ENCODE data around the gene IL12A.

Gene IL12A

DNA sequence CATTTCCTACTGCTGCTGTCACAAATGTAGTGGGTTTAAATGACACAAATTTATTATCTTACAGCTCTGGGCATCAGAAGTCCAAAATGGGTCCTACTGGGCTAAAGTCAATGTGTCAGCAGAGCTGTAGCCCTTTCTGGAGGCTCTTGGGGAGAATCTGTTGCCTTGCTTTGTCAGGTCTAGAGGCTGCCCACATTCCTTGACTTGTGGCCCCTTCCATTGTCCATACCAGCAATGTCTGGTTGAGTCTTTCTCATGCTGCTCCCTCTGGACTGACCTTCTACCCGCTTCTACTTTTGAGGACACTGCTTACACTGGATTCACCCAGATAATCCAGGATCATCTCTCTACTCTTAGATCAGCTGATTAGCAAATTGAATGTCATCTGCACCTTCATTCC is 3.0 kb downstream of the IL12A start:
- DNase-seq: no peak

DNA sequence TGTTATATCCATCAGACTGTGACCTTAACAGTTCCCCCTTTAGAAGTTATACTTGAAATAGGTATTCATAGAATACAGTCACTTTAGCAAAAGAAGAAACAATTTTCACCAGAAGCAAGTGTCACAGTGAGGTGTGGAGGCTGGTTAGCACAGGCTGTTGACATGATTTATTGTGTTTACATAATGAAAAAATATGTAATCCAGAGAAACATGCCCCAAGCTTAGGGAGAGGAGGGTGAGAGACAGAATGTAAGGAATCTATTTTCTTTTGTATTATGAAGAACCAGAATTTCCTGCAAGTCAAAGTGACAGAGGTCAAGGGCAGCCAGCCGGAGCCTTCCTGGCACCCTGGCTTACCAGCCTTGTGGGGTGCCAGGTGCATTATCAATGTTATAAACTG is 4.0 kb downstream of the IL12A start:
- DNase-seq: no peak

DNA sequence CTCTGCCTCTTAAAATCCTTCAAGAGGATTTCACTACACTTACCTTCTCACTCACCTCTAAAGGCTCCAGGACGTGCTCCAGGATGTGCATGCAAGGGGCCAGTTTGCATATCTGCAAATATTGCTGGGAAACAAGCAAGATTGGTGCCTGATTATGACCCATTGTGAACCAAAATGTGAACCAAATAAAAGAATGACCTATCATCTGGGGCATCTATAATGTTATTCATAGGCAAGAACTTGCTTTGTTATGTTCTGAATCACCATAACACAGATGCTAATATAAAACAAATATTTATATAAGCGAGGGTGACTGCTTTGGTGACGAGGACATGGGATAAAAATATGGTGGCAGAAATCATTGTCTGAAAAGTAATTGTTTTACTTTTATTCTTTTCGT is 5.5 kb downstream of the IL12A start:
- no peak for DNase-seq

DNA sequence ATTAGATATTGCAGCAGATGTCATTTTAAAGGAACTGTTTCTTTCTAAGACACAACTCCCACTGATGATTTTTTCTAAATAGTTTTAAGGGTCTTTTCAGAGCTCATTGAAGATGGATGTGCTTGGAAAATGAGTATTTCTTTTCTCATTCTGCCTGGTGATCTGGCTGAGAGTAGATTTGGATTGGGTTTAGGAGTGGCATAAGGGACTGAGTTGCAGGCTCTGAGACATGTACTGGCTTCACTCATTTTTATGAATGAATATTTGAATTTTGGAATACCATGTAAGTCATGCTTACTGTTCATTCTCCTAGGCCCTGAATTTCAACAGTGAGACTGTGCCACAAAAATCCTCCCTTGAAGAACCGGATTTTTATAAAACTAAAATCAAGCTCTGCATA is 6.5 kb downstream of the IL12A start:
- DNase-seq: no peak

DNA sequence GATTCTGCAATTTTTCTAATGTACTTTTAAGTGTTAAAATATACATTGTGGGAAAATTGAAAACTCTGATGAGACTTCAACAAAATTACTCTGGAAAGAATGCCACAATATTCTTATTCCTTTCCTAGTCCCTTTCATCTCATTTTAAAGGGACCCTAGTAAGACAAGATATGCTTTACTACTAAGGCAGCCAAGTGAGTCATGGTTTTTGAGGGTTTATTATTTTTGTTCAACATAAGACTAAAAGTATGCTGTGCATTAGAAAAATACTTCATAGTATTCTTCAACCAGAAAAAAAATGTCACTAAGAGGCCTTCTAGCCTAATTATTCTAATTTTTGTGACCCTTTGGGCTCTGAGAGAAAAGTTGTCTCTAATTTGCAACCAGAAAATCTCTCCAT is 7.4 kb downstream of the IL12A start:
- DNase-seq: no peak

DNA sequence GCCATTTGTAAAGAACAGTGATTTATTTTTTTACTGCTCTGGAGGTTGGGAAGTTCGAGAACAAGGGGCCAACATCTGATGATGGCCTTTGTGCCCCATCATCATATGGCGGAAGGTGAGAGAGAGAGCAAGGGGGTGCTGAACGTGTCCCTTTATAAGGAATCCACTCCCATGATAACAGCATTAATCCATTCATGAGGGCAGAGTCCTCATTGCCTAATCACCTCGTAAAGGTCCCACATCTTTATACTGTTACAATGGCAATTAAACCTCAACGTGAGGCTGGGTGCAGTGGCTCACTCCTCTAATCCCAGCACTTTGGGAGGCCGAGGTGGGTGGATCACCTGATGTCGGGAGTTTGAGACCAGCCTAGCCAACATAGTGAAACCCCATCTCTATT is 8.3 kb downstream of the IL12A start:
- DNase-seq: no peak

DNA sequence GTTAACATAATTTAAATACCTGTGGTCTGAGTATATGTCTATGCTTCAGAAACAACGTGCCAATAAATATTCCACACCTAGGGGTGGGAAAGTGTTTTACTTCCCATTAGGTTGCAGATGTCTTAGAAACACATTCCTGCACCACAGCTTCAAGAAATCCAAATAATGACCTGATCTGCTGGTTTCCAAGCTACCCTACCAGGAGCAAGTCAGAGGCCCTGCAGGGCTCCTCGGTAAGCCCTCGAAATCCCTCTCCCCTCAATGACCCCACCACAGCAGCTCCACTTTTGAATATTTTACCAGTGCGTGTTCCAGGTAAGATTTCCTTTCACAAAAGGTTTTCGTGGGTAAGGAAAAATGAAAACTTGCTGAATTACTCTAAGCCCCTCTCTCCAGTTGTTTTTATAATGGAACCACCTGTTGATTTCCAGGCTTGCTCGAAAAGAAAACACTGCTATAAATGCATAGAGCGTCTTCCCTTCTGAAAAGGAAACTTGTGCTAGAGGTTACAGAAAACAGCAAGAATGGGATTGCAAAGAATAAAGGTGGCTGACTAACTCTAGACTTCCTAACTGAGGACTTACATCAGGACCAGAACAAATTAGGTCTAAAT is 12.6 kb downstream of the IL12A start:
- no peak for DNase-seq

DNA sequence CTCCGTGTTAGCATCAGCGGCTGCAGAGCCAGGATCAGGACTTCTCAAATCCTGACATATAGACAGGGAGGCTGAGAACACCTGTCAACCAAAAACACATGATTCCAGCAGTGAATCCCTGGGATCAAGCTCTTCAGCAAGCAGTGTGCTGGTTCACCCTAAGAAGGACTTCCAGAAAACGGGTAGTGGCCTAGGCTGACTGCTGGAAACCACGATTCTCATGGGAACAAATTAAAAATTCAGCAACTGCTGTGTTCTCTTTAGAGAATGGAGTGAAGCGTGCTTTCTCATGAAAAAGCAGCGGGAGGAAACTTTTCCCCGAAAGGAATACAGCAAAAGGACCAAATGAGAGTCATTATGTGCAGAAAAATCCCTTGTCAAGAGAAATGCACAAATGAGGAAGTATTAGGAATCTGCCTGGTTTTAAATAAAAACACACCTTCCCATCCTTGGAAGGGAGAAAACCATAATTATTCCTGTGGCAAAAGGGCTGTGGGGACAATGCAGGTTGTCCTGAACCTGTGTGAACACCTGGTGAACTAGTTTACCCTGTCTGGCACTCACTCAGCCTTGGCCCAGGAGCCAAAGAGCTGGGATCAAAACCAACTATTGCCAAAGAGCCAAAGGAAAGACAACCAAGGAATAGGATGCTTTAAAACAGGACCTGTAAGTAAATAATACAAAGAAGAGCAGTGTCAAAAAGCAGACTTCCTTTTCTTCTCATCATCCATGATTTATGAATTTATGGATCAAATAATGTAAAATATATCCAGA is 13.4 kb downstream of the IL12A start:
- DNase-seq: no peak

DNA sequence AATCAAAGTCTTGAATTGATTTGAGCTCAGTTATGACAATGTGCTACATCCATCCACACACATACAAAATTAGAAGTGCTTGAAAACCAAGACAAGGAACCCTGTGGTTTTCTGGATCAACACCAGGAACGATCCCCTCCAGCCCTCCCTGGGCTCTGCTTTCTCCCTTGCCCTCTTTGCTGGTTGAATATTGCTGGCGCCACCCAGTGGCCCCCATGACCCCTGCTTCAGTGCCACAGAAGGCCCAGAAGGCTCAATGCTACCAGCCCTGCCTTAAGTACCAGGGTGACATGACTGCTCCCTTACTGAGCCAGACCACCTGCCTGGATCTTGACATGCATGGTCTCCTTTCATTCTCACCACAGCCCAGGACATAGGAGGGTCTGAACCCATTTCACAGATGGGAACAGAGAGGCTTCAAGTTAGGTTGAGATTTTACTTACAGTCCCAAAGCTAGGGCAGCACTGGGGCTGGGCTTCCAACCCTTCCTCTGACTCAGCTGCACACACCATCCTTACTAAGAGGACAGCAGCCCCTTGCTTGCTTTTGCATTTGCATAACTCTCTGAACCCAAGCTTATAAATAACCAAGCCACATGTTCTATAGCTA is 15.0 kb downstream of the IL12A start:
- DNase-seq: peak; percentile 28

DNA sequence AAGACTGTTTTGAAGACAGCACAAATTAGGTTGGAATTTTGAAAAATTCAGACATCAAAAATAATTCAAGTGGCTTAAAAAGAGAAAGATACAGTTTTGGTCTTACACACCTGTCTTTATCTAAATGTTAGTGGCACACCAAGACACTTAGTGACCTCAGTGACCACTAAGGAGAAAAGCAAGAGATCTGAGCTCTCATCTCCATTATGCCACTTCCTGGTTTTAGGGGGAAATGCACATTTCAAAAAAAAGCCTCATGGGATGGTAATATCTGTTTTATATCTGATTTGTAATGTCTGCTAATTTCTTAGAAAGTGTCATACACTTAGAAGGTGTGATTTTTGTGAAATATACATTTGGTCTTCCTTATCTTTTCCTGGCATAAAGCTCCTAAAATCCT is 16.4 kb downstream of the IL12A start:
- no peak for DNase-seq

DNA sequence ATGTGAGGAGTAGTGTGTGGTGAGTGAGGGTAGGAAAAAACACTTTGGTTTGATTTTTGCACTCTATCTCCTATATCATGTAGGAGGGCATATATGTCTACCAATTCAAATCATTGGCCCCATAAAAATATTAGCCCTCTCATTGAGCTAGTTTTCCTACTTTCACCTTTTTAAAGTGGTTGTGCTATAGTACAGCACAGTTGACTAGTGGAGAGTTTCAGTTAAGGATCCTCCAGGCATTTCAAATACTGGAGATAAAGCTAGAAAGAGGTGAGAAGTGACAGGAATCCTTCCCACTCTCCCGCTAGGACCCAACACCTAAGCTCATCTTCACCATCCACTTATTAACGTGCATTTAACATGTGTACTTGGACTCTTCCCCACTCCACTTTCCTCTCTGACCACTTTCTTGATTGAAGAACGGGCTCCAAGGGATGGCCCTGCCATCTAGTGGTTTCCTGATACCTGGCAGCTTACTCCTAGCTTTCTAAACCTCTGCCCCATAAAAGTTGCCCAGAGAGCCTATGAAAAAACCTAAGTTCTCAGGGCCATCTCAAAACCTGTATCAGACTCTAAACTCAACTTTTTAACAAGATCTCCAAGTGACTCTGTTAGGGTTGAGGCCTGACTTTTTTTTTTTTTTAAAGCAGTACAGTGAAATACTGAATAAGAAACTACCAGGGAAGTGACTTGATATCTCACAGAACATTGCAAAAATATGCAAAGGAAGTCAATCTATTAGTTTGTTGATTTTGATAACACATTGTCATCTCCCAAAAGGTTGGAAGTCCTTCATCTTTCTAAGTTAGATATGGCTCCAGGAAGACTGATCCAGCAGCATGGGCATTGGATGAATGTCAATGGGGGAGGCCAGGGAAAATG is 17.9 kb downstream of the IL12A start:
- DNase-seq: peak; percentile 49

DNA sequence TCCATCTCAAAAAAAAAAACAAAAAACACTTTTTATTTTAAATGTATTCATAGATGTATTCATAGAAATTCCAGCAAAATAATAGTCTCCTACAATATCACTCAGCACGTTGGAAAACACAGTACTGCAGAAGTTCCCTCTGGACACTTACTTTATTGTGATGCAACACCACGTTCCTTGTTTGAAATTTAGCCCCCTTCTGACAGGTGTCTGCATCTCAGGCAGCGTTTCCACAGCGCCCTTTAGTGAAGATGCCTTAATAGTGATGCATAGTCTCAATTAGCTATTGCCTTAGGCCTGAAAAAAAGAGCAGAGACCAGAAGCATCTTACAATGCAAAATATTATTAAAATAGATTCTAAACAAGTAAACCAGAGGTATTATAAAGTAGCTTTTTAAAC is 20.3 kb downstream of the IL12A start:
- DNase-seq: no peak

DNA sequence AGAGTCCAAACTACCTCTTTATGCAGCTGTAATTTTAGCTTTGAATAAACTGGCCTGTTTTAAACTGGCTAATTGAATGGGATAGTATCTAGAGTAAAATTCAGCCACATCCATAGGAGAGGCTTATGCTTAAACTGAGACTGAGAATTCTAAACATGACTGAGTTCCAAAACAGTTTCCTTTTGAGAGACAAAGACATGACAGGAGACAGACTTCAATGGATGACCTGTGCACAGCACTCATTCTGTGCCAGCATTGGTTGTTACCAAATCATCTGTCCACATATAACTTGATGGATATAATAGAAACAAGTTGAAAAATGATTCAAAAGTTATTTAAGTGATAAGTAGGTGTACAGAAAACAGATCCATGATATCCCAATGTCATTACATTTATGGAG is 20.9 kb downstream of the IL12A start:
- DNase-seq: no peak

DNA sequence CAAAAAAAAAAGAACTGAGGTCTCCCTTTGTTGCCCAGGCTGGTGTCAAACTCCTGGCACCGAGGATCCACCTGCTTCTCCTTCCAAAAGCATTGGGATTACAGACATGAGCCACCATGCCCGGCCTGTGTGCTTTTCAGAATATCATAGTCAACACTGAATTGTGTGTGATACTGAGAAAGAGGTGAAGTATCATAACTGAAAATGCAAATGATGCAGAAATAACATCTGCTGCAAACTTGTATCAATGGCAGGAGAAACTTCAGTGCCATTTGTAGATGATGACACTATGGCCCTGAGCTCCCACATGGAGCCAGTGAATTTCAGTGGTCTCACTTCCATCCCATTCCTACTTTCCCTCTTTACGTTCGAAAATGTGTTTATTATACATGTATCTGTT is 21.9 kb downstream of the IL12A start:
- no peak for DNase-seq

DNA sequence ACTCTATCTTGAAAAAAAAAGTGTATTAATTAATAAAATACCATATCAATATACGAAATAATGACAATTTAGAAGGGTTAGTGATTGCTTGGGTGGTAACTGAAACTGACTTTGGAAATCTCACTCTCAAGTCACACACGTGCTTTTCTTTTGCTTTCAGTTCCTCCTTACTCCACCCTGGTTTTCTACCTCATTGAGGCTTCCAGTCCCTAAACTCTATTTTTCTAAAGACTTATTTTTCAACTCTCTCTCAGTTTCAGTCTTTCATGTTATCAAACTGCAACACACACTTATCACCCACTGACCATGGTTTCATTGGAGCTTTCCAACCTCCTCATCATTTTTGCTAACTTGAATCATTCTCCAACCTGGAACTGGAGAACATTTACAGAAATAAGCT is 23.5 kb downstream of the IL12A start:
- DNase-seq: no peak

DNA sequence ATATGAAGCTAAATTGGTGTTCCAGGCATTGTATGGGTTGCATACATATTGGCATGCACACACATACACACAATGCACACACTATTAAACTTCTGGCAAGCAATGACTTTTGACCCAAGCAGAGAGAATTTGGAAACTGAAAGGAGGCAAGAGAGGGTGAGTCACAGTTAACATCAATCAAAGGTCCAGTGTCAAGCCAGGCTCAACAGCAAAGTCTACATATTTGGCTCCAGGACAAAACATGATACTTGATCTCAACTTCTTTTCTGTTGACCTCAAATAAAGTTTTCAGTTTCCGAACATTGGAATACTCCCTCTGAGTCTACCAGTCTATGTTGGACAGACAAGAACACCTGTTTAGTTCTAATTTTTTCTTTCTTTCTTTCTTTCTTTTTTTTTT is 28.3 kb downstream of the IL12A start:
- DNase-seq: no peak

DNA sequence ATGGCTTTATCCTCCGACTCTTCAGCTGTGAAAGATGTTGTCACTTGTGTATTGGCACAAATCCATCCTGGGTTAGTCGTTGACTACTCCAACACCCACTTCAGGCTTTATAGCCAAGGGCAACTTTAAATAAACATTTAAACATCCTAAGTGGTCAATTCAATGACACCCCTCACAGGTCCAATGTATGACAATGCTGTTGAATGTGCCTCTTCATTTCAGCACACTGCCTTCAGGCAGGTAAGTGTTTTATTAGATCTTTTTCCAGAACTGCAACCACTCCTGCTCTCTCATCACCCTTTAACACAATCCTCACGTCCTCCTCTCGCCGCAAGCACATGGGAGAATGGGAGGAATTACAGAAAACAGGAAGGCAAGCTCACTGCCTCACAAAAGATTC is 30.3 kb downstream of the IL12A start:
- no peak for DNase-seq

DNA sequence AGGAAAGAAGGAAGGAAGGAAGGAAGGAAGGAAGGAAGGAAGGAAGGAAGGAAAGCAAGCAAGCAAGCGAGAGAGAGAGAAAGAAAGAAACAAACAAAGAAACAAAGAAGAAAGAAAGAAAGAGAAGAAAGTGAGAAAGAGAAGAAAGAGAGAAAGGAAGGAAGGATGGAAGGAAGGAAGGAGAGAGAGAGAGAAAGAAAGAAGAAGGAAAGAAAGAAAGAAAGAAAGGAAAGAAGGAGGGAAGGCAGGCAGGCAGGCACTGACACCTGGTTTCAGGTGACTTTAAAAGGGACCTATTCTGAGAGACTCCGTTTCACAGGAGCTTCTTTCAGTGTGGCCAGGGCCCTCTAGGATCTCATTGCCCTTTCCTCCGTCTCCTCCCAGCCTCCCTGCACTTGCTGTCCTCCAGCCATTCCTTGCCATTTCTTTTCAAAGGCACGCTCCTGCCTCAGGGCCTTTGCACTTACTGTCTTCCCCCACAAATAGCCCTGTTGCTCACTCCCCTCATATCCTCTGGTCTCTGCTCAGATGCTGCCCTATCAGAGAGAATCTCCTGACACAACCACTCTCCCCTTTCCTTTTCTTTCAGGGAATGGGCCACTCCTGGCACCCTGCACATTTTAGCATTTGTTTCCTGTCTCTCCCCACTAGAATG is 31.5 kb downstream of the IL12A start:
- DNase-seq: no peak

DNA sequence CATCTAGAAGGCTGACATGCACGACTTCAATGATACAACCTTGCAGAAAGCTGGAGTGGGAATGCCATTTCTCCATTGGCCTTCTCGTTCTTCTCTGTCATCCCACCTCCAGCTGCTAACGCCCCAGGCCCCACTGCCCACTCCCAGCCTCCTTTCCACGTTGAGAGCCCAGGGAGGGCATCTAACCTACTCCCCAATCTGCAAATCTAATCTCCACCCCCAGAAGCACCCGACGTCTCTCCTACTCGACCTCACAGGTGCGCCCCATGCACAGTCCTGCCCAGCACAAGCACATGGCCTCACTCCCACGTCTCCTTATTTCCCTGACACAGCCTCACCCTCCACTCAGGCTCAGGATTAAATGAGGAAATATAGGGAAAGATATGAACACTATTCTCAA is 33.4 kb downstream of the IL12A start:
- no peak for DNase-seq

DNA sequence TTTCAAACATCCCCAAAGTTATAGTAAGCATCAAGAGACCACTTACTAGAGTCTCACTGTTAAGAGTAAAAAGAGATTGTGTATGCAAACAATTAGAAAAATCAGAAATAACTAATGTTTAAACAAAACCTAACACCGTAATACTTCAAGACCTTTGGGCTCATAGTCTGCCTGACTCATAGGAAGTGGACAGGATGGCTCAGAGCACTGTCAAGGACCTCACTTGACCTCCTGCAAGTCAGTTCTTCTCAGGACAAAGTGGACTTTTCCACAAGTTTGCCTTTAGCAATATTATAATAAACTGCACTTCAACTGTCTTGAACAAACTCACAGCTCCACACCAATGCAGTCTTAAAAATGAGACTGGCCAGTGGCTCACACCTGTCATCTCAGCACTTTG is 34.8 kb downstream of the IL12A start:
- no peak for DNase-seq

DNA sequence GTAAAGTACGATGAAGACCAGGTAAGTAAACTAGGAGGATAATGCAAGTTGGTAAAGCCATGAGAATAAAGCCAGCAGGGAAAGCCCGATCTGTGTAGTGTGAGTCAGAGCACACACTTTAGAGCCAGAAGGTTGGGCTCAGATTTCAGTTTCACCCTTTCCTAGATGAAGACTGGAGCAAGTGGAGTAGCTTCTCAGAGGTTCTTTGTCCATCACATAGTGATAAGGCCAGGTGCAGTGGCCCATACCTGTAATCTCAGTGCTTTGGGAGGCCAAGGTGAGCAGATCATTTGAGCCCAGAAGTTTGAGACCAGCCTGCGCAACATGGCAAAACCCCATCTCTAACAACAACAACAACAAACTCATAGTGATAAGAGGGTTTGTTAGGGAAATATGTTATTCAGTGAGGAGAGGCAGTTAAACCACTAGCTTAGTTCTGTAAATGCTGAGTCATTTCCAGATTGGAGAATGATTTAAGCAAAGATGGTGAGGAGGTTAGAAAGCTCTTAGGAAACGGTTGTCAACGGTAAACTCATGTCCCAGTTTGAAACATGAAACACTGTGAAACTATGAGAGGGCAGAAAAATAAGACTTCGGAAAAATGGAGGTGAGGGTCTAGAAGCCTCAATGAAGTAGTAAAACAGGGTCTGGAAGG is 39.0 kb downstream of the IL12A start:
- no peak for DNase-seq

DNA sequence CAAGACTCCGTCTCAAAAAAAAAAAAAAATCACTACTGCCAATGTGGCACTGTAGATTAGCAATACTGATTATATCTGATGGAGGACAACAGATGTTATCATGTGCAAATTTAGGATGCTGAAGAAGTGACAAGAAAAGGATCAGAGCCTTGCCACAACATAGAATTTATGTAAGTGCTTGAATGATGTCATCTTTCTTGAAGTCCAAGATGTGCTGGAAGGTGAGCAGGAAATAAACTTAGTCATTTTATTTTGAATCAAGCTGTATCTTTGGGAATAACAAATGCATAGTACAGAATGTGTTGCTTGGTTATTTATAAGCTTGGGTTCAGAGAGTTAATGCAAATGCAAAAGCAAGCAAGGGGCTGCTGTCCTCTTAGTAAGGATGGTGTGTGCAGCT is 47.1 kb downstream of the IL12A start:
- DNase-seq: no peak

All from right hindlimb (tissue), 1 donor.